Islet of Langerhans (tissue), 1 donor: Measurements from ENCODE around the gene RNASE7.

ENCODE experiments used
- FAIRE-seq: peaks from one replicate; lab custom pipeline; 2011; peaks lifted over from hg19 to GRCh38; lab: Jason Lieb, UNC

The RNASE7 gene

GRCh38 chr14:21088687-21089086 is 46.5 kb downstream of the RNASE7 start:
- no peak for FAIRE-seq

- no peak for FAIRE-seq
Observed at GRCh38 chr14:21089271-21089670, 47.1 kb downstream of the RNASE7 start.

- no peak for FAIRE-seq
Observed at GRCh38 chr14:21089877-21090193, 47.7 kb downstream of the RNASE7 start.

GRCh38 chr14:21090194-21090939 is 48.2 kb downstream of the RNASE7 start:
- FAIRE-seq = no peak

- FAIRE-seq = no peak
Observed at GRCh38 chr14:21090940-21091663, 48.9 kb downstream of the RNASE7 start.

- FAIRE-seq = no peak
Observed at GRCh38 chr14:21091821-21092272, 49.7 kb downstream of the RNASE7 start.

GRCh38 chr14:21092273-21093011 is 50.3 kb downstream of the RNASE7 start:
- no peak for FAIRE-seq

- FAIRE-seq = no peak
Observed at GRCh38 chr14:21093018-21093417, 50.9 kb downstream of the RNASE7 start.
